IMR-90 (cell line): ENCODE results near the gene PCA3. TPM values are rescaled to one million over a fixed set of nuclear protein-coding genes. Genes with fewer than 3 reads are reported as not detected.

Experiments used
- ATAC-seq: fragments of 200-7000 bp; cut with Tn5 transposase; 2 replicates; pipeline ENCODE4 v1.9.1; 2020; ENCODE audit warnings: low read depth, mild to moderate bottlenecking, moderate library complexity
- BruUV-seq: library from RNA; stranded (reverse); fragments of 400-500 nt; replicated peaks from 2 replicates; lab custom pipeline; 2021; lab: Mats Ljungman, UMichigan
- CTCF ChIA-PET: fragments of 300-600 bp; formaldehyde crosslinking; extraction: SDS; loops from one replicate; lab custom pipeline; 2021; ENCODE audit warnings: antibody characterized with exemption; lab: Yijun Ruan, JAX
- POLR2A ChIA-PET: fragments of 300-600 bp; sonication (Branson Sonifier 250); formaldehyde crosslinking; loops from one replicate; lab custom pipeline; 2022; ENCODE audit warnings: antibody characterized with exemption; ENCODE audit not compliant: unreplicated experiment; lab: Charles Lee
- DNase-seq: peaks from one replicate; pipeline ENCODE4 v3.0.0; 2013
- H2AFZ ChIP-seq: replicated peaks from 2 replicates; pipeline ENCODE3; 2013; ENCODE audit warnings: low read length, mild to moderate bottlenecking; ENCODE audit not compliant: poor library complexity
- H2AK5ac ChIP-seq: 2 replicates; pipeline ENCODE4 v1.6.1; 2013; ENCODE audit warnings: low read depth, low read length, inconsistent platforms
- H2AK9ac ChIP-seq: replicated peaks from 2 replicates; pipeline ENCODE3; 2013; ENCODE audit warnings: mild to moderate bottlenecking, low read depth, low read length, moderate library complexity; ENCODE audit not compliant: poor library complexity
- H2BK120ac ChIP-seq: 2 replicates; pipeline ENCODE4 v1.6.1; 2013; ENCODE audit warnings: low read depth, low read length, inconsistent platforms
- H2BK15ac ChIP-seq: 3 replicates; pipeline ENCODE4 v1.6.1; 2013; ENCODE audit warnings: low read depth, low read length, inconsistent platforms
- H2BK20ac ChIP-seq: 2 replicates; pipeline ENCODE4 v1.6.1; 2013; ENCODE audit warnings: low read depth, mild to moderate bottlenecking, inconsistent platforms, low read length, moderate library complexity
- H2BK5ac ChIP-seq: 2 replicates; pipeline ENCODE4 v1.6.1; 2013; ENCODE audit warnings: mild to moderate bottlenecking, low read depth, low read length, inconsistent platforms; ENCODE audit not compliant: poor library complexity, severe bottlenecking
- H3K14ac ChIP-seq: replicated peaks from 2 replicates; pipeline ENCODE4 v1.6.1; 2013; ENCODE audit warnings: low read depth, low read length, inconsistent platforms
- H3K18ac ChIP-seq: 2 replicates; pipeline ENCODE4 v1.6.1; 2013; ENCODE audit warnings: low read depth, low read length, control low read depth
- H3K23ac ChIP-seq: 2 replicates; pipeline ENCODE4 v1.6.1; 2013; ENCODE audit warnings: low read depth, low read length, inconsistent platforms
- H3K27ac ChIP-seq: 2 replicates; pipeline ENCODE4 v1.5.1; 2013; ENCODE audit warnings: mild to moderate bottlenecking, control low read depth, low read length; ENCODE audit not compliant: insufficient read depth
- H3K27me3 ChIP-seq: 2 replicates; pipeline ENCODE4 v1.6.1; 2013; ENCODE audit warnings: low read length; ENCODE audit not compliant: control insufficient read depth, insufficient read depth
- H3K36me3 ChIP-seq: 2 replicates; pipeline ENCODE4 v1.6.1; 2013; ENCODE audit warnings: low read length, mixed read lengths; ENCODE audit not compliant: control insufficient read depth, insufficient read depth
- H3K4ac ChIP-seq: 2 replicates; pipeline ENCODE4 v1.6.1; 2013; ENCODE audit warnings: low read depth, low read length, inconsistent platforms
- H3K4me1 ChIP-seq: 2 replicates; pipeline ENCODE4 v1.6.1; 2013; ENCODE audit warnings: low read length, mixed read lengths; ENCODE audit not compliant: control insufficient read depth, insufficient read depth
- H3K4me2 ChIP-seq: 2 replicates; pipeline ENCODE4 v1.6.1; 2013; ENCODE audit warnings: low read depth, mild to moderate bottlenecking, control low read depth, low read length, moderate library complexity
- H3K4me3 ChIP-seq: 2 replicates; pipeline ENCODE4 v1.5.1; 2013; ENCODE audit warnings: low read depth, mild to moderate bottlenecking, control low read depth, low read length, moderate library complexity; ENCODE audit not compliant: insufficient read depth
- H3K56ac ChIP-seq: 2 replicates; pipeline ENCODE4 v1.6.1; 2013; ENCODE audit warnings: low read length, inconsistent platforms; ENCODE audit not compliant: insufficient read depth; ENCODE audit errors: extremely low read depth
- H3K79me1 ChIP-seq, 2 experiments: 2 replicates each; pipeline ENCODE4 v1.6.1; 2013; ENCODE audit warnings: low read length in 2 of 2, inconsistent platforms in 1 of 2, low read depth in 1 of 2
- H3K9ac ChIP-seq: 2 replicates; pipeline ENCODE4 v1.6.1; 2013; ENCODE audit warnings: low read depth, low read length, control low read depth
- H3K9me1 ChIP-seq: 2 replicates; pipeline ENCODE4 v1.6.1; 2013; ENCODE audit warnings: low read length, inconsistent platforms; ENCODE audit not compliant: insufficient read depth
- H3K9me3 ChIP-seq: 2 replicates; pipeline ENCODE4 v1.6.1; 2013; ENCODE audit warnings: low read length; ENCODE audit not compliant: control insufficient read depth, insufficient read depth
- H4K20me1 ChIP-seq: 2 replicates; pipeline ENCODE4 v1.6.1; 2013; ENCODE audit warnings: low read length, inconsistent platforms; ENCODE audit not compliant: insufficient read depth
- H4K5ac ChIP-seq: 2 replicates; pipeline ENCODE4 v1.6.1; 2013; ENCODE audit warnings: mild to moderate bottlenecking, low read depth, low read length, control low read depth
- H4K8ac ChIP-seq, 2 experiments: 2 replicates each; pipeline ENCODE4 v1.6.1; 2013; ENCODE audit warnings: low read depth in 2 of 2, low read length in 2 of 2, control low read depth in 1 of 2, inconsistent platforms in 1 of 2
- H4K91ac ChIP-seq: 2 replicates; pipeline ENCODE4 v1.6.1; 2013; ENCODE audit warnings: low read depth, low read length, inconsistent platforms; ENCODE audit not compliant: insufficient read depth
- MAZ ChIP-seq: IDR thresholded peaks from 2 replicates; pipeline ENCODE4 v1.6.1; 2012; ENCODE audit warnings: low read depth, mild to moderate bottlenecking, low read length, improper control_type of control experiment, moderate library complexity, borderline replicate concordance
- NFE2L2 ChIP-seq: fragments of 150-350 bp; IDR thresholded peaks from 2 replicates; pipeline ENCODE4 v1.6.1; 2016; ENCODE audit warnings: low read depth, mild to moderate bottlenecking, low read length
- RAD21 ChIP-seq: IDR thresholded peaks from 2 replicates; pipeline ENCODE4 v1.6.1; 2012; ENCODE audit warnings: low read length, improper control_type of control experiment
- WGBS, 2 experiments: methylation state at CpG; one replicate each; pipeline versions ENCODE4 v1.1.5 to v1.1.7; 2013; ENCODE audit warnings: missing lambda C conversion rate in 2 of 2; ENCODE audit not compliant: insufficient read length in 1 of 2; ENCODE audit errors: extremely low coverage in 2 of 2; 5-methylcytosine and 5-hydroxymethylcytosine counted together
- dilution Hi-C: fragments of 300-500 bp; cut with HindIII; formaldehyde crosslinking; loops from one replicate; pipeline ENCODE4 v1.14.3; 2018; ENCODE audit warnings: low sequenced_read_pairs; ENCODE audit not compliant: unreplicated experiment
- in situ Hi-C: fragments of 300-500 bp; cut with MboI; formaldehyde crosslinking; loops from 3 replicates; pipeline ENCODE4 v1.14.3; 2019; ENCODE audit warnings: low sequenced_read_pairs, inconsistent platforms, mixed read lengths
- intact Hi-C: fragments of 100-400 bp; cut with micrococcal nuclease; formaldehyde crosslinking; loops from 2 replicates; pipeline ENCODE4 v1.10.0; 2022
- polyA plus RNA-seq, 3 experiments: library from polyadenylated mRNA; depleted of rRNA; stranded (reverse); fragments of >200 nt; gene quantifications; 2 replicates each; pipeline ENCODE4 v1.2.3, GENCODE V29; 2012; ENCODE audit warnings: low replicate concordance in 1 of 3
- total RNA-seq: library from RNA; depleted of rRNA; stranded (reverse); fragments of >200 nt; gene quantifications from 2 replicates; pipeline ENCODE4 v1.2.3, GENCODE V29; 2012

Gene PCA3
- total and polyA plus RNA-seq, 2 of the 4 experiments (the other 2 are of a cell fraction): not detected

DNA sequence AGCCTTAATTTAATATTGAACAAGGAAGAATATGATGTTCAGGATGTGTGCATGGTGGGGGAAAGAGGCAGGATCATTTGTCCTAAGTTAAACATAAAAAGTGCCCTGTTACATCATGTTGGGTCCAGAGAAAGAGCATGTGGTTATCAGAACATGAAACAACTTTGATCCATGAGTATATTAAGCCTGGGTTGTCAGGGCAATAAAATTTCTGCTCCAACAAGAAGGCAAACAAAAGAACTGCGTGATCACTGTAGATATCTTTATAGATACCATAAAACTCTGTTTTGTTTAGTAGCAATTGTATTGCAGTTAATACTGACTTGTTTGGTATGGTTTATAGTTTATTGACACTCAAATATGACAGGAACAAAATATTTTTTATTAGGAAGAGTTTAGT, 35.2 kb downstream of the PCA3 start:
- H4K5ac ChIP-seq: no peak overlapping the region
- H2AK9ac ChIP-seq: no peak overlapping the region
- no peak for TF ChIP-seq RAD21
- TF ChIP-seq NFE2L2: no peak
- no peak for TF ChIP-seq MAZ
- H3K36me3 ChIP-seq: no peaks in the 10 kb centered on the region
- no peak for ATAC-seq
- H3K27ac ChIP-seq: no peak overlapping the region
- H3K4me3 ChIP-seq: no peak overlapping the region
- no peak overlapping the region for H3K4me2 ChIP-seq
- H3K27me3 ChIP-seq: peaks cover 9% of the 10 kb centered on the region
- DNase-seq: no peak
- no peak overlapping the region for H3K18ac ChIP-seq
- no peaks in the 10 kb centered on the region for H4K20me1 ChIP-seq
- no peak overlapping the region for H3K9ac ChIP-seq
- in situ Hi-C loops (no loop called here), intact Hi-C loops (no loop called here), dilution Hi-C loops (no loop called here)
- ChIA-PET CTCF (no interaction called here), POLR2A (no interaction called here)
- H3K23ac ChIP-seq: no peak overlapping the region
- no peak overlapping the region for H3K14ac ChIP-seq
- H3K9me1 ChIP-seq: no peaks in the 10 kb centered on the region
- H2AFZ ChIP-seq: no peak overlapping the region
- H3K4me1 ChIP-seq: no peaks in the 10 kb centered on the region
- no peak overlapping the region for H2AK5ac ChIP-seq
- no peak overlapping the region for H4K8ac ChIP-seq
- no peaks in the 10 kb centered on the region for H3K79me1 ChIP-seq
- no TSS peak for BruUV-seq
- no peaks in the 10 kb centered on the region for H3K9me3 ChIP-seq
- H3K56ac ChIP-seq: no peak overlapping the region
- no peak overlapping the region for H4K91ac ChIP-seq
- no peak overlapping the region for H2BK5ac ChIP-seq
- no peak overlapping the region for H2BK120ac ChIP-seq
- H2BK20ac ChIP-seq: no peak overlapping the region
- no peak overlapping the region for H3K4ac ChIP-seq
- WGBS, 2 experiments: no CpG with 5 or more reads among the region's 1 CpG
- no peak overlapping the region for H2BK15ac ChIP-seq
